ENCODE results near the gene NSG1.

DNA sequence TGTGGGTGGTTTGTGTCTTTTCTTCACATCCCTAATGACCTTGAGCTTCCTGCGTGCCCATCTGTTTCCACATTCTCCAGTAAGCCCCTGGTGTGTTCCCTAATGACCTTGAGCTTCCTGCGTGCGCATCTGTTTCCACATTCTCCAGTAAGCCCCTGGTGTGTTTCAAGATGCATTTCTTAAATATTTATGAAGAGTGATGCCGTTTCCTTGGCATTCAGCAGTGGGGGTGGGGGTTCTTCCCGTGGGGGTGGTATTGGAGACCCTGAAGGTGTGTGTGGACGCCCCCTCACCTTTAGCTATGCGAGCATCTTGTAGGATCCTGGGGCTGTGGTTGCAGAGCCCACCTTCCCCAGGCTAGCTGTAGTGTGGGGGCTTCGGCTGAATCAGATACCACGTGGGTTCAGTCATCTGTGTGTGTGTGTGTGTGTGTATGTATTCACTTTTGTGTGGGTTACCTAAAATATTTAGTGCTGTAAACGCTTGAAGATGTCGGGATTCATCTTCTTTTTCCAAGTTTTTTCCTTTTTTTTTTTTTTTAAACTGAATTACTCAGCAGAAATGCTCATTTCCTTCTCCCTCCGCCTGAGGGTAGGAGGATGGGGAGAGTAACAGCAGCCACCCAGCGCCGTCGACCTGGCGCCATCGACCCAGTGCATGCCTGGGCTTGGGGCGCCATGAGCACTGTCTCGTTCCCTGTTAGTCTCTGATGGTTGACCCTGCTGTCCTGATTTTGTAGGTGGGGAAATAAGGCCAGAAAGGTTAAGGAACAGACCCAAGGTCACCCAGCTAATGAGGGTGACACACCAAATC, 9.9 kb downstream of the NSG1 start:
- TF ChIP-seq, protein P1, sequence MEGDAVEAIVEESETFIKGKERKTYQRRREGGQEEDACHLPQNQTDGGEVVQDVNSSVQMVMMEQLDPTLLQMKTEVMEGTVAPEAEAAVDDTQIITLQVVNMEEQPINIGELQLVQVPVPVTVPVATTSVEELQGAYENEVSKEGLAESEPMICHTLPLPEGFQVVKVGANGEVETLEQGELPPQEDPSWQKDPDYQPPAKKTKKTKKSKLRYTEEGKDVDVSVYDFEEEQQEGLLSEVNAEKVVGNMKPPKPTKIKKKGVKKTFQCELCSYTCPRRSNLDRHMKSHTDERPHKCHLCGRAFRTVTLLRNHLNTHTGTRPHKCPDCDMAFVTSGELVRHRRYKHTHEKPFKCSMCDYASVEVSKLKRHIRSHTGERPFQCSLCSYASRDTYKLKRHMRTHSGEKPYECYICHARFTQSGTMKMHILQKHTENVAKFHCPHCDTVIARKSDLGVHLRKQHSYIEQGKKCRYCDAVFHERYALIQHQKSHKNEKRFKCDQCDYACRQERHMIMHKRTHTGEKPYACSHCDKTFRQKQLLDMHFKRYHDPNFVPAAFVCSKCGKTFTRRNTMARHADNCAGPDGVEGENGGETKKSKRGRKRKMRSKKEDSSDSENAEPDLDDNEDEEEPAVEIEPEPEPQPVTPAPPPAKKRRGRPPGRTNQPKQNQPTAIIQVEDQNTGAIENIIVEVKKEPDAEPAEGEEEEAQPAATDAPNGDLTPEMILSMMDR (IDR thresholded peaks at IDR 0.05) = no peak
- no peak for TF ChIP-seq POLR2AphosphoS5 (IDR thresholded peaks at IDR 0.05)
- TF ChIP-seq EP300 (IDR thresholded peaks at IDR 0.05) = no peak

All from upper lobe of left lung (tissue), 4 donors.